NT2/D1 (cell line): ENCODE data around the gene SEC62.
A peak's percentile ranks its signal among the peaks of the same experiment; 100 is the strongest.

ENCODE experiments used
- DNase-seq: peaks from one replicate; pipeline ENCODE4 v3.0.0-alpha.2; 2011; ENCODE audit warnings: low read depth, low spot score
- H3K27me3 ChIP-seq: 2 replicates; pipeline ENCODE4 v1.6.0; 2011; ENCODE audit warnings: mild to moderate bottlenecking; ENCODE audit not compliant: insufficient read length, insufficient read depth
- H3K36me3 ChIP-seq: 2 replicates; pipeline ENCODE4 v1.6.1; 2011; ENCODE audit warnings: mild to moderate bottlenecking, low read length, mixed read lengths; ENCODE audit not compliant: insufficient read depth, insufficient read length
- H3K4me1 ChIP-seq: 2 replicates; pipeline ENCODE4 v1.5.1; 2011; ENCODE audit not compliant: insufficient read depth, insufficient read length
- H3K4me3 ChIP-seq: 2 replicates; pipeline ENCODE4 v1.5.1; 2011; ENCODE audit warnings: low read depth; ENCODE audit not compliant: insufficient read length
- H3K9ac ChIP-seq: 2 replicates; pipeline ENCODE4 v1.6.0; 2011; ENCODE audit warnings: low read depth; ENCODE audit not compliant: insufficient read length
- H3K9me3 ChIP-seq: 2 replicates; pipeline ENCODE4 v1.5.1; 2011; ENCODE audit warnings: mild to moderate bottlenecking, low read length; ENCODE audit not compliant: insufficient read depth
- SUZ12 ChIP-seq: IDR thresholded peaks from 2 replicates; pipeline ENCODE4 v1.6.1; 2011; ENCODE audit not compliant: insufficient read length, insufficient read depth; ENCODE audit errors: extremely low read depth
- YY1 ChIP-seq: IDR thresholded peaks from 2 replicates; pipeline ENCODE4 v1.6.1; 2011; ENCODE audit not compliant: insufficient read length, insufficient read depth
- ZNF274 ChIP-seq: IDR thresholded peaks from 2 replicates; pipeline ENCODE4 v1.6.1; 2011; ENCODE audit warnings: mild to moderate bottlenecking, low read depth, low read length

SEC62 gene

GRCh38 chr3:169968224-169968885, 1.7 kb downstream of the SEC62 start:
- peak overlapping the region; percentile 88 for H3K4me3 ChIP-seq
- H3K4me1 ChIP-seq = no peaks in the 10 kb centered on the region
- no peak overlapping the region for H3K9ac ChIP-seq

GRCh38 chr3:169969174-169970095, 2.8 kb downstream of the SEC62 start:
- no peak overlapping the region for H3K9ac ChIP-seq
- H3K4me1 ChIP-seq = no peaks in the 10 kb centered on the region
- no peaks in the 10 kb centered on the region for H3K9me3 ChIP-seq
- H3K36me3 ChIP-seq = peaks cover 38% of the 10 kb centered on the region
- TF ChIP-seq YY1 (no peak), SUZ12 (no peak), ZNF274 (no peak)
- no peaks in the 10 kb centered on the region for H3K27me3 ChIP-seq
- DNase-seq = no peak
- no peak overlapping the region for H3K4me3 ChIP-seq

More at GRCh38 chr3:169968224-169968885, 1.7 kb downstream of the SEC62 start:
- Histone ChIP-seq H3K36me3 (peaks cover 28% of the 10 kb centered on the region), H3K27me3 (no peaks in the 10 kb centered on the region), H3K9me3 (no peaks in the 10 kb centered on the region)
- TF ChIP-seq YY1 (no peak), ZNF274 (no peak), SUZ12 (no peak)
- no peak for DNase-seq

GRCh38 chr3:169970847-169971246, 4.2 kb downstream of the SEC62 start:
- no peak overlapping the region for H3K9ac ChIP-seq
- no peak for DNase-seq
- TF ChIP-seq ZNF274 (no peak), YY1 (no peak), SUZ12 (no peak)
- H3K4me1 ChIP-seq = no peaks in the 10 kb centered on the region
- no peak overlapping the region for H3K4me3 ChIP-seq
- no peaks in the 10 kb centered on the region for H3K27me3 ChIP-seq
- H3K36me3 ChIP-seq = peaks cover 51% of the 10 kb centered on the region
- no peaks in the 10 kb centered on the region for H3K9me3 ChIP-seq

GRCh38 chr3:169971522-169971921, 4.9 kb downstream of the SEC62 start:
- Histone ChIP-seq H3K9me3 (no peaks in the 10 kb centered on the region), H3K36me3 (peaks cover 57% of the 10 kb centered on the region), H3K27me3 (no peaks in the 10 kb centered on the region), H3K4me3 (no peak overlapping the region), H3K9ac (no peak overlapping the region), H3K4me1 (no peaks in the 10 kb centered on the region)
- no peak for DNase-seq
- TF ChIP-seq YY1 (no peak), ZNF274 (no peak), SUZ12 (no peak)

GRCh38 chr3:169980055-169980454, 13.4 kb downstream of the SEC62 start:
- H3K36me3 ChIP-seq = peaks cover 95% of the 10 kb centered on the region
- no peak for DNase-seq
- no peak overlapping the region for H3K4me3 ChIP-seq
- no peaks in the 10 kb centered on the region for H3K9me3 ChIP-seq
- H3K4me1 ChIP-seq = no peaks in the 10 kb centered on the region
- H3K9ac ChIP-seq = no peak overlapping the region
- H3K27me3 ChIP-seq = no peaks in the 10 kb centered on the region
- TF ChIP-seq SUZ12 (no peak), YY1 (no peak), ZNF274 (no peak)

GRCh38 chr3:169984292-169984691, 17.7 kb downstream of the SEC62 start:
- Histone ChIP-seq H3K36me3 (peaks cover 95% of the 10 kb centered on the region), H3K9me3 (no peaks in the 10 kb centered on the region), H3K27me3 (no peaks in the 10 kb centered on the region), H3K4me1 (no peaks in the 10 kb centered on the region), H3K9ac (no peak overlapping the region), H3K4me3 (no peak overlapping the region)
- no peak for TF ChIP-seq SUZ12
- TF ChIP-seq YY1 = no peak
- no peak for TF ChIP-seq ZNF274
- DNase-seq = no peak

GRCh38 chr3:169990431-169990830, 23.8 kb downstream of the SEC62 start:
- peaks cover 91% of the 10 kb centered on the region for H3K36me3 ChIP-seq

More at GRCh38 chr3:169990431-169990830, 23.8 kb downstream of the SEC62 start:
- Histone ChIP-seq H3K4me3 (no peak overlapping the region), H3K4me1 (no peaks in the 10 kb centered on the region), H3K9ac (no peak overlapping the region), H3K9me3 (no peaks in the 10 kb centered on the region), H3K27me3 (no peaks in the 10 kb centered on the region)
- TF ChIP-seq SUZ12 (no peak), ZNF274 (no peak), YY1 (no peak)
- no peak for DNase-seq
